IPS-NIHi7 (cell line): Measurements from ENCODE around the gene NUMB.

ENCODE experiments used
- DNase-seq: peaks from one replicate; pipeline ENCODE4 v3.0.0; 2012; ENCODE audit warnings: mixed read lengths; ENCODE audit errors: extremely low spot score

Gene NUMB

DNA sequence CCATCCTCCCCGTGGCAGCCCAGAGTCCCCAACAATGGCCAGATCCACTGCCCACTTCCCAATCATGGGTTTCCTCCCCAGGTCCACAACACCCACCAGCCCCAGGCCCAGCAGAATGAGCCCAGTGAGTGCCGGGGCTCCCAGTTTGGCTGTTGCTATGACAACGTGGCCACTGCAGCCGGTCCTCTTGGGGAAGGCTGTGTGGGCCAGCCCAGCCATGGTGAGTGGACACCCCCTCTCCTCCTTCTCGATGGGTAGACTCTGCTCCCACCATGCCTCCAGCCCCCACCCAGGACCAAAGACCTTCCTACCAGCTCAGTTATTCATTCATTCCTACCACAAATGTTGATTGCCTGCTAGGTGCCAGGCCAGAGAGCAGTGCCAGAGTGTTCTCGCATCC is 197.3 kb downstream of the NUMB start:
- DNase-seq: no peak

DNA sequence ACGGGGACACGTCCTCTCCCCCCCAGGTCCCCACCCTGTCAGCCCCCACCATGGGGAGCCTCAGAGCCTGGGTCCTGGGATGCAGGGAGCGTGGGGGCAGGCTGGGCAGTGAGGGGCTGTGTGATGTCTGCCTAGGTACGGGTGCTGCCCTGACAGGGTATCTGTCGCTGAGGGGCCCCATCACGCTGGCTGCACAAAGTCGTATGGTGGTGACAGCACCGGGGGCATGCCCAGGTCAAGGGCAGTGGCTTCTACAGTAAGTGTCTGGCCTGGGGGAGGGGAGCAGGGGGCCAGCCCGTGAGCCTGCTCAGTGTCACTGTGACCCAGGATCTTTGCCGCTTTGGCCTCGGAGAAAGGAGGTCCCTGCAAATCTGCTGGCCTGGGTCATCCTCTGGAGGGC is 197.8 kb downstream of the NUMB start:
- DNase-seq: no peak

DNA sequence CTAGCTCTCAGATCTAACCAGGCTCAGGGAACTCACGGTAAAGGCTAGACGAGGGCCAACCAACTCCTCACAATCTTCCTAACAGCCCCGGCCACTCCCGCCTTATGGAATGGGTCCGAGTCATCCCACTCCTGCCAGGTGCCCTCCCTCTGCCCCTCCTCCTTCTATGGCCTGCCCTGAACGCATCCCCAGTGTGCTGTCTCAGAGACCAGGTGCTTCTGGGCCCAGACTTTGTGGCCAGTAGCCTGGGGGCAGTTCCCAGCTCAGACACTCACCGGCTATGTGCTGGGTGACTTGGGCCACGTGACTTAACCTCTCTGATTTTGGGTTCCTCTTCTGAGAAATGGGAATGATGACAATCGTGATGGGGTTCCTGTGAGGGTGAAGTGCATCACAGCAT is 198.5 kb downstream of the NUMB start:
- DNase-seq: no peak

DNA sequence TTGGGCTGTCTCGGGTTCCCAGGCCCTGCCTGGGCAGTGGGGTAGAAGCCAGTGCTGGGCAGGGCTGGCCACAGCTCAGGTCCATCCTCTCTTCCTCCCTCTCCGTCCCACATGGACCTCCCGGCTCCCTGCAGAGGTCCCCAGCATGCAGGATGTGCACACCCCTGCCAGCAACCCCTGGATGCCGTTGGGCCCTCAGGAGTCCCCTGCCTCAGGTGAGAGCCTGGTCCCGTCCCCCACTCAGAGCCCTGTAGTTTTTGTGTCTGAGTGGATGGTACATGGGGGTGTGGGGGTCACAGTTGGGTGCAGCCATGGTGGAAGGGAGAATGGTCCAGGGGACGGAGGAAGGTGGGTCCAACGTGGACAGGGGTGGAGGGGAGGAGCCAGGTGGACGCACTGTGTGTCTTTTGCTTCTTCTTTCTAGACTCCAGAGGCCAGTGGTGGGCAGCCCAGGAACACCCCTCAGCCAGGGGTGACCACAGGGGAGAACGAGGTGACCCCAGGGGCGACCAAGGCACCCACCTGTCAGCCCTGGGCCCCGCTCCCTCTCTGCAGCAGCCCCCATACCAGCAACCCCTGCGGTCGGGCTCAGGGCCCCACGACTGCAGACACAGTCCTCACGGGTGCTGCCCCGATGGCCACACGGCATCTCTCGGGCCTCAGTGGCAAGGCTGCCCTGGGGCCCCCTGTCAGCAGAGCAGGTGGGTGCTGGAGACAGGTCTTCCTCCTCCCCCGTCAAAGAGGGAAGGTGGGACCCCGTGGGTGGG is 199.3 kb downstream of the NUMB start:
- no peak for DNase-seq

DNA sequence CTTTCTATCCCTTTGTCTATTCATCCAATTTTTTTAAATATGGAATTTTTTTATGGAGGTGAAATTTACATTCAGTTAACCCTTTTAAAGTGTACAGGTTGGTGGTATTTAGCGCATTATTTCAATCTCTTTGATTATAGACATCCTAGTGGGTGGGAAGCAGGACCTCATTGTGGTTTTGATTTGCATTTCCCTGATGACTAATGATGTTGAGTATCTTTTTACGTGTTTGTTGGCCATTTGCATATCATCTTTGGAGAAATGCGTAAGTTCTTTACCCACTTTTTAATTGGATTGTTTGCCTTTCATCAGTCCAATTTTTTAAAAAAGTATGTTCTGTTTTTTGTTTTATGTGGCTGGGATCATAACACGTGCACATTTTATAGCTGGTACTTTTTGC is 200.3 kb downstream of the NUMB start:
- DNase-seq: no peak

DNA sequence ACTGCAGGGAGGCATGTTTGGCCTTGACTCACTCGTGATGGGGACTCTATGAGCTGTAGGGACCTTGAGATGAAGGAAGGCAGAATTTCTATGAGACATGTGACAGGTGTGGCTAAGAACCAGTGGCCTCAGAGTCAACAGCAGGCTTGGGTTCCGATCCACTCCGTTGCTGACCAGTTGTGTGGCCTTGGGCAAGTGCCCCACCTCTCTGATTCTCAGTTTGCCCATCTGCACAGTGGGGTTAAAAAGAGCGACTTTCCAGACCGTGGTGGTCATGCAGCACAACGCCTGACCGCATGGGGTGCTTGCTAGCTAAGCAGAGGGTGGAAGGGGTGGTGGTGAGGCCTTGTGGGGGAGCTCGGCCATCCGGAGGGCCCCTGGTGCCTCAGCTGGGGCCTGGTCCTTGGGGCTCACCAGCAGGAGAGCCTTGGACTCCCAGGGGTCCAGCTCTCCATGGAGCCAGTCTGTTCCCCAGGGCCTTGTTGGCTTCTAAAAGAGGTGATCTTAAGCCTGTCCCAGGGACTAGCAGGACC is 202.6 kb downstream of the NUMB start:
- no peak for DNase-seq

DNA sequence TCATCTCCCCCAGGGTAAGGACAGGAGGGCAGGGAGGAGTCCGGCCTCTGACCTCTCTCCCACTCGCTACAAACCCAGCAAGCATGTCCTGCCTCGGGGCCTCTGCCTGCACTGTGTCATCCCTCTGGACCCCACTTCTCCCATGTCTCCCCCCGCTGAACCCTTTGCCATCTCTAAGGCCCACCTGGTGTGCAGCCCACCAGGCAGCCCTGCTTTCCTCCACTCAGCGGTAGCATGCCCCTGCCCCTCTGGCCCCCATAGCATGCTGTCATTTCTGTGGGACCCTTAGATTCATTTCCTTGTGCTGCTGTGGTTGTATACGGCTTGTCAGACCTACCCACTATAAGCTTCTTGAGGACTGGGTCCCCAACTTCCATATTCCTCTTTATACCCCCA is 203.3 kb downstream of the NUMB start:
- DNase-seq: no peak

DNA sequence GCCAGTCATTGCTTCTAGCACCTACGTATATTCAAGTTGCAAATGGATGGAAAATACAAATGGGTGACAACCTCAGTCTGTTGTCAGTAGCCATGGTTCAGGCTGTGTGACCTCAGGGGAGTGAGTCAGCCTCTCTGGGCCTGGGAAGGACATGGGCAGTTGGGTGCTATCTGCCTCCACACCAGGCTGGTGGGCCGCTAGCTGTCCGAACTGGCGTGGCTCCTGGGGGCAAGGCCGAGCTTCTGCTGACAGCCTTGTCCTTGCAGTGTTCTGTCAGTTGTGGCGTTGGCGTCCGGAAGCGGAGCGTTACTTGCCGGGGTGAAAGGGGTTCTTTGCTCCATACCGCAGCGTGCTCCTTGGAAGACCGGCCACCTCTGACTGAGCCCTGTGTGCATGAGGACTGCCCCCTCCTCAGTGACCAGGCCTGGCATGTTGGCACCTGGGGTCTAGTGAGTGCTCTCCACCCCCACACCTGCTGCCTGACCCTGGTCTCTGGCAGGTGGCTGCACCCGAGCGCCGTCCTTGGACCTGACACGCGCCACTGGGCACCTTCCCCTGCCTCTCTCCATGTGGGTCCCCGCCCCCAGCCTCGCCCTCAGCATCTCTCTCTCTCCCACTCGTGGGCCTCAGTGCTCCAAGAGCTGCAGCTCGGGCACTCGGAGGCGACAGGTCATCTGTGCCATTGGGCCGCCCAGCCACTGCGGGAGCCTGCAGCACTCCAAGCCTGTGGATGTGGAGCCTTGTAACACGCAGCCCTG is 203.9 kb downstream of the NUMB start:
- DNase-seq: no peak

DNA sequence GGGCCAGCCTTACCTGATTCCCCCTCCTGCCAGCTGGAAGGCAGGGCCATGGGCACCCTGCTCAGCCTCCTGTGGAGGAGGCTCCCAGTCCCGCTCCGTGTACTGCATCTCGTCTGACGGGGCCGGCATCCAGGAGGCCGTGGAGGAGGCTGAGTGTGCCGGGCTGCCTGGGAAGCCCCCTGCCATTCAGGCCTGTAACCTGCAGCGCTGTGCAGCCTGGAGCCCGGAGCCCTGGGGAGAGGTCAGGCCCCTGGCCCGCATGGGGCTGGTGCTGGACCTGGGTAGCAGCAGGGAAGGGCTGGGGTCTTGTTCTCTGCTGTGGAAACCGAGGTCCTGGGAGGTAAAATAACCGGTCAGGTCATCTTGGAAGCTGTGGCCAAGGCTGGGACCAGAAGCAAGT is 204.6 kb downstream of the NUMB start:
- DNase-seq: no peak

DNA sequence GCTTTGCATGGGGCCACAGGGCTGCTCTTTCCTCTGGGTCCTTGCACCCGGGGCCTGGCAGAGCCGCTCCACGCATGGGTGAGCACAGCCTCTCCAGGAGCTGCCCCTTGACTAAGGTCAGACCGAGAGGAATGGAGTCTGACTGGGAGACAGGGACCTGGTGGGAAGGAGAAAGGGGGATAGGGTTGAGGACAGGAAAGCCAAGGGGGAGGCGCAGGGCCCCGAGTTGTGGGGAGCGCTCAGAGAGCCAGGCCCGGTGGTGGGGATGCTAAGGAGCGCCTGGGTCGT is 205.1 kb downstream of the NUMB start:
- no peak for DNase-seq

DNA sequence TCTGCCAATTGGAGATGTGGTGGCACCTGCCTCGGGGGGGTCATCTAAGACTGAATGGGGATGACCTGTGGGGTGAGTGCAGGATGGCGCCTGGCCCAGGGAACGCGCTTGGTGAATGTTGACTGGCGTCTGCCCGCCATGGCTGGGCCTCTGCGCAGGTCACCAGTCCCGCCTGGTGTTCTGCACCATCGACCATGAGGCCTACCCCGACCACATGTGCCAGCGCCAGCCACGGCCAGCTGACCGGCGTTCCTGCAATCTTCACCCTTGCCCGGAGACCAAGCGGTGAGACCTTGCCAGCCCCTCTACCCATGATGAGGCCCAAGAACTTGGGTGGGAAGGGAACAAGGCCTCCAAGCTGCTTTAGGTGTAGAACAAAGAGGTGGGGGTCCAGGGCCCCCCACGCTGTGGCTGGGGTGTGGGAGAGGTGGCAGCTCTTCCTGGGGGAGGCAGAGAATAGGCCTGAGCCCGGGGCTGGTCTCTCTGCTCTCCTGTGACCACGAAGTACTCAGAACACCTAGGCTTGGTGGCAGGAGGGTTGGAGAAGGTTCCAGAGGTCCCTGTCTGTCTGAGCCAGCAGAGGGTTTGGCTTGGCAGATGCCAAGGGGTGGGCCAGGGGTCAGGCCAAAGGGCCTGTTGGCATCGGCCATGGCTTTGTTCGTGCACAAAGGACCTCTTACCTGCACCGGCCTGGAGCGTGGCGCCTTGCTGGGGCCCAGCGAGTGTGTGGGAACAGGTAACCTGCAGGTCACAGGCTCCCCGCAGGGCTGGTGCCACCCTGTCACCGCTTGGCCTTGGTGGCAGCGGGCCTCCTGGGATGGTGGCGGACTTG is 205.6 kb downstream of the NUMB start:
- no peak for DNase-seq

DNA sequence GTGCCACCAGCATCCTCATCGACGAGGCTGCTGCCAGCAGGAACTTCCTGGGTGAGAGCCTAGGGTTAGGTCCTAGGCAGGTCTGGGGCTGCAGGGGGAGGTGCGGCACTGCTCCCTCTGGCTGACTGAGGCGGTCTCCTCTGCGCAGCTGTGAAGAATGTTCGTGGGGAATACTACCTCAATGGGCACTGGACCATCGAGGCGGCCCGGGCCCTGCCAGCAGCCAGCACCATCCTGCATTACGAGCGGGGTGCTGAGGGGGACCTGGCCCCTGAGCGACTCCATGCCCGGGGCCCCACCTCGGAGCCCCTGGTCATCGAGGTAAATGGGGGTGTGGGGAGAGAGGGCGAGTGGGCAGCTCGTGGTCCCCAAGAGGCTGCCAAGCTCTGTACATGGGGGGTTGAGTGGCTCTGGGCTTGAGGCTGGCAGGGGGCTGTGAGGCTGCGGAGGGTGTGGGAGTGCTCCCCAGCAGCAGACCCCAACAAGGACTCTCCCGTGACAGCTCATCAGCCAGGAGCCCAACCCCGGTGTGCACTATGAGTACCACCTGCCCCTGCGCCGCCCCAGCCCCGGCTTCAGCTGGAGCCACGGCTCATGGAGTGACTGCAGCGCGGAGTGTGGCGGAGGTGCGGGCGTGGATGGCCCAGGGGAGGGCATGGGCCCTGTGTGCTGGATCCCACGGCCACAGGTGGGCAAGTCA is 206.7 kb downstream of the NUMB start:
- DNase-seq: no peak

DNA sequence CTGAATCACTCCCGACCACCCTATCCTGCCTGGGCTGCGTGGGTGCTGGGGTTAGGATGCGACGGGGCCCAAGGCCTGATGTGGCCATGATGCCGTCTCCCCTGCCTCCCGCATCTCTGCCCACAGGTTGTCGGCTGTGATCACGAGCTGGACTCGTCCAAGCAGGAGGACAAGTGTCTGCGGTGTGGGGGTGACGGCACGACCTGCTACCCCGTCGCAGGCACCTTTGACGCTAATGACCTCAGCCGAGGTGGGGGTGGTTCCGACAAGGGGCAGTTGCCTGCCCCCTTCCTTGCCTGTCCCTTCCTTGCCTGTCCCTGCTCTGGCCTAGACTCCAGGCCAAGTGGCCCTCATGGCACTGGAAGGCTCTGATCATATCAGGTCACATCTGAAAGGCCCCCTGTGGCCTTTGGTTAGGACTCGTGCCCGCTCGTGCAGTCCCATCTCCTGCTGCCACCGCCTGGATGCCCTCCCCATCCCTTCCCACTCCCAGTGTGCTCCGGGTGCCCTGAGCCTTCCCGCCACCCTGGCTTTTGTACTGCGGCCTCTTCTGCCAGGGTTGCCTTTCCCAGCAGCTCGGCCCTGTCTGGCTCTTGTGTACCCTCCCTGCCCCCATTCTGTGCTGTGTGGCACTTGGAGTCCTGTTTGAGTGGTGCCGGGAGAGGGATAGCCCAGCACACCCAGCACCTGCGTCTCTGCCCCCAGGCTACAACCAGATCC is 207.4 kb downstream of the NUMB start:
- no peak for DNase-seq

DNA sequence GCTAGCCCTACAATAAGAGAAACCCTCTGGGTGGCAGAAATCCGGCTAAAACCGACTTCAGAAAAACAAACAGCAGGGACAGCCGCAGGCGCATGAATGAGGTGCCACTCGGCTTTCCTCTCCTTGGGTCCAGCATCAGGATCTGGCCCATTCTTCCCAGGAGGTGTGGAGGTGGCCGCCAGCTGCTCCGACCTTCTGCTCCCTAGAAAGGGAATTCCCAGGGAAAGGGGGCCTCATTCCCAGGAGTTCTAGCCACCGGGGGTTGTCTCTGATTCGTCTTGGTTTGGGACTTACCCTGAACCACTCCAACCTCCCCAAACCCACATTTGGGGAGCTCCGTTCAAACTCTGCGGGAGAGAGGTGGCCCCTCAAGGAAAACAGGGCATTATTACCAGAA is 208.0 kb downstream of the NUMB start:
- DNase-seq: no peak

DNA sequence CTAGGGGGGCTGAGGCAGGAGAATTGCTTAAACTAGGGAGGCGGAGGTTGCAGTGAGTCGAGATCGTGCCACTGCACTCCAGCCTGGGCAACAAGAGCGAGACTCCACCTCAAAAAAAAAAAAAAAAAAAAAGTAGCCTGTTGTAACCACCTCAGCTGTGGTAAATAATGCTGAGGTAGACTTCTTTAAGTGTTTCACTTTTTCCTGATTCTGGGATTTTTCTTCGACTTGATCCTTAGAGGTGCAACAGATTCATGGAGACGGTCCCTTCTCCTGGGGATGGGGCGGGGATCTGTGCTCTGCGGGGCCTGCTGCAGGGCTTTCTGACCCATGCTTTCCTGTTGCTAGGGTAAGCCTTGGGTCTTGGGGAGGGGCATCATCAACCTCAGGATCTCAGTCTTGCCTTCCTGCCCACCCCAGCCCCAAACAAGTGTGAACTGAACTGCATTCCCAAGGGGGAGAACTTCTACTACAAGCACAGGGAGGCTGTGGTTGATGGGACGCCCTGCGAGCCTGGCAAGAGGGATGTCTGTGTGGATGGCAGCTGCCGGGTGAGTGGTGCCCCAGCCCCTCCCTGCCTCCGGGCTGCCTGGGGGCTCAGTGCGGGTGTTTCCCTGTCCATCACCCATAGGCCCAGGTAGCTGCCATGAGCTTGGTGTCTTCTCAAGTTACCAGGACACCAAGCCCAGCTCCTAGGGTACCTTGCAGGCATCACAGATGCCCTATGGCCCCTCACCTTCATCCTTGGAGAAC is 208.6 kb downstream of the NUMB start:
- DNase-seq: no peak

DNA sequence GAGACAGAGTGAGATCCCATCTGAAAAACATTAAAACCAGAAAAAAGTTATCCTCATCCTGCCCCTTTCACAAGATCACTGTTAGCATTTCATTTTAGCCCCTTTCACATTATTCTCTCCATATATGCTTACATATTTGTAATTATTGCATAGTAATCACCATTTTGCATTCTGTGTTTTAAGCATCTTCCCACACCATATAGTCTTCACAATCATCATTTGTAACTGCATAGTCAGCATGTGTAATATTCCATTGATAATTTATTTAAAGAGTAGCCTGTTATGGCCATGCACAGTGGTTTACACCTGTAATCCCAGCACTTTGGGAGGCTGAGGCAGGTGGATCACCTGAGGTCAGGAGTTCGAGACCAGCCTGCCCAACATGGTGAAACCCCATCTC is 209.2 kb downstream of the NUMB start:
- DNase-seq: no peak

DNA sequence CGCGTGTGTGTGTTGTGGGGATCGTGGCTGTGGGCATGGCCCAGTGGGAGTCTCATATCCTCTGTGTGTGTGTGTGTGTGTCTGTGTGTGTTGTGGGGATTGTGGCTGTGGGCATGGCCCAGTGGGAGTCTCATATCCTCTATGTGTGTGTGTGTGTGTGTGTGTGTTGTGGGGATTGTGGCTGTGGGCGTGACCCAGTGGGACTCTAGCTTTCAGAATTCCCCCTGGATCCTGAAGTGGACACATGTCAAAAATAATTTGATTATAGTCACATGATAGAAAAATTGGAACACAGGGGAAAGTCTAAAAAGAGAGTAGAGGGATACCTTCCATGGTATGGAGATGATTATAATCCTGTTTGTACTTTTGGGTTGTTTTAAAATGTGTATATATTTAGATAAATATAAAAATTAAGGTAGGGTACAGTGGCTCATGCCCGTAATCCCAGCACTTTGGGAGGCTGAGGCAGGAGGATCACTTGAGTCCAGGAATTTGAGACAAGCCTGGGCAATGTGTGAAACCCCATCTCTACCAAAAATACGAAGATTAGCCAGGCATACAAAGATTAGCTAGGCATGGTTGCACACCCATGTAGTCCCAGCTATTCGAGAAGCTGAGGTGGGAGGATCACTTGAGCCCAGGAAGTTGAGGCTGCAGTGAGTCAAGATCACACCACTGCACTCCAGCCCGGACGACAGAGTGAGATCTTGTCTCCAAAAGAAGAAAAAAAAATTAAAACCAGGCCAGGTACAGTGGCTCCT is 210.1 kb downstream of the NUMB start:
- no peak for DNase-seq

DNA sequence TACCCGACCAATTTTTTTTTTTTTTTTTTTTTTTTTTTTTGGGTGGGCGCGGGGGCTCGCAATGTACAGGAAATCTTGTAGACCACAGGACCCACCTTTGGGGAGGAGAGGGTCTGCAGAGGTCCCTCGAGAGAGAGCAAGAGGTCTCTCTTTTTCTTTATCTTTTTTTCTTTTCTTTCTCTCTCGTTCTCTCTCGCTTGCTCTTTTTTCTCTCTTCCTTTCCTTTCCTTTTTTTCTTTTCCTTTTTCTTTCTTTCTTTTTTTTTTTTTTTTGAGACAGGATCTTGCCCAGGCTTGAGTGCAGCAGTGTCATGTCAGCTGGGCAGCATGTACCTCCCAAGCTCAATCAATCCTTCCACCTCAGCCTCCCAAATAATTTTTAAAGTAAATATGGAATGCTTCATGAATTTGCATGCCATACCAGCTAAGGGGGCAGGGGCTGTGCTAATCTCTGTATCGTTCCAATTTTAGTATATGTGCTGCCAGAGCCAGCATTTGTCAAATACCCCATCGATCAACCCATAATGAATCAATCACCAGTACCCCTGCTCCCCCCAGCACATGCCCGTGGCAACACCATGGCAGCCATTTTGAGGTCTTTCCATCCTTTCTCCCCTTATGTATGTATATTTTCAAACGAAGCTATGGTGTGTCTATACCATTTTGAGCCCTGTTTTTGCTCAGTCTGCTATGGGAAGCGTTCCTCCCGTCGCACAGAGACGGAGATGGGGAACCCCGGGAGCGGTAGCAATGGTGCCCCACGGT is 211.8 kb downstream of the NUMB start:
- no peak for DNase-seq
